IMR-90 (cell line): ENCODE data around the gene NLRC5.

Source experiments
- CEBPB ChIP-seq: IDR thresholded peaks from 2 replicates; pipeline ENCODE4 v1.6.1; 2012; ENCODE audit warnings: low read depth, low read length, improper control_type of control experiment
- CTCF ChIP-seq: conservative IDR thresholded peaks from 2 replicates; pipeline ENCODE4 v1.5.1; 2012; ENCODE audit warnings: mild to moderate bottlenecking, low read depth, low read length, improper control_type of control experiment
- FOS ChIP-seq: fragments of 150-350 bp; IDR thresholded peaks from 2 replicates; pipeline ENCODE4 v1.6.1; 2016; ENCODE audit warnings: low read depth, low read length
- MXI1 ChIP-seq: IDR thresholded peaks from 2 replicates; pipeline ENCODE4 v1.6.1; 2012; ENCODE audit warnings: low read depth, mild to moderate bottlenecking, low read length, moderate library complexity, borderline replicate concordance
- NFE2L2 ChIP-seq: fragments of 150-350 bp; IDR thresholded peaks from 2 replicates; pipeline ENCODE4 v1.6.1; 2016; ENCODE audit warnings: low read depth, mild to moderate bottlenecking, low read length
- POLR2A ChIP-seq: IDR thresholded peaks from 2 replicates; pipeline ENCODE4 v1.6.1; 2012; ENCODE audit warnings: mild to moderate bottlenecking, low read depth, low read length
- RAD21 ChIP-seq: IDR thresholded peaks from 2 replicates; pipeline ENCODE4 v1.6.1; 2012; ENCODE audit warnings: low read length, improper control_type of control experiment
- RCOR1 ChIP-seq: IDR thresholded peaks from 2 replicates; pipeline ENCODE4 v1.6.1; 2012; ENCODE audit warnings: mild to moderate bottlenecking, low read length, improper control_type of control experiment; ENCODE audit not compliant: insufficient replicate concordance
- RFX5 ChIP-seq: IDR thresholded peaks from 2 replicates; pipeline ENCODE4 v1.8.0; 2012; ENCODE audit warnings: low read depth, mild to moderate bottlenecking, low read length, moderate library complexity
- USF2 ChIP-seq: fragments of 150-350 bp; IDR thresholded peaks from 2 replicates; pipeline ENCODE4 v1.6.1; 2017; ENCODE audit warnings: mild to moderate bottlenecking, antibody characterized with exemption, low read length, low read depth

GRCh38 chr16:57039148-57039812 lies 49.9 kb downstream of the NLRC5 start:
- no peak for TF ChIP-seq CTCF
- no peak for TF ChIP-seq RFX5
- no peak for TF ChIP-seq NFE2L2
- no peak for TF ChIP-seq POLR2A
- no peak for TF ChIP-seq RAD21
- TF ChIP-seq USF2, result no peak
- peak; percentile 87 for TF ChIP-seq CEBPB
- TF ChIP-seq MXI1, result no peak
- no peak for TF ChIP-seq FOS
- no peak for TF ChIP-seq RCOR1
